ENCODE data around the gene MACROD2.
"Not testable (repeated sequence)": the region's sequence is repeated elsewhere in the genome, so short reads cannot be mapped to it uniquely, and the experiment has no call there.

MACROD2 gene

GRCh38 chr20:15967334-15967733, 1972.0 kb downstream of the MACROD2 start:
- Mint-ChIP-seq H3K36me3 (ENCODE audit: low read depth) (peaks cover 7% of the 10 kb centered on the region), H3K4me1 (ENCODE audit: low read depth) (no peaks in the 10 kb centered on the region), H3K27ac (no peak overlapping the region), H3K27me3 (no peaks in the 10 kb centered on the region), H3K9me3 (peaks cover 23% of the 10 kb centered on the region), H3K4me3 (no peak overlapping the region)

DNA sequence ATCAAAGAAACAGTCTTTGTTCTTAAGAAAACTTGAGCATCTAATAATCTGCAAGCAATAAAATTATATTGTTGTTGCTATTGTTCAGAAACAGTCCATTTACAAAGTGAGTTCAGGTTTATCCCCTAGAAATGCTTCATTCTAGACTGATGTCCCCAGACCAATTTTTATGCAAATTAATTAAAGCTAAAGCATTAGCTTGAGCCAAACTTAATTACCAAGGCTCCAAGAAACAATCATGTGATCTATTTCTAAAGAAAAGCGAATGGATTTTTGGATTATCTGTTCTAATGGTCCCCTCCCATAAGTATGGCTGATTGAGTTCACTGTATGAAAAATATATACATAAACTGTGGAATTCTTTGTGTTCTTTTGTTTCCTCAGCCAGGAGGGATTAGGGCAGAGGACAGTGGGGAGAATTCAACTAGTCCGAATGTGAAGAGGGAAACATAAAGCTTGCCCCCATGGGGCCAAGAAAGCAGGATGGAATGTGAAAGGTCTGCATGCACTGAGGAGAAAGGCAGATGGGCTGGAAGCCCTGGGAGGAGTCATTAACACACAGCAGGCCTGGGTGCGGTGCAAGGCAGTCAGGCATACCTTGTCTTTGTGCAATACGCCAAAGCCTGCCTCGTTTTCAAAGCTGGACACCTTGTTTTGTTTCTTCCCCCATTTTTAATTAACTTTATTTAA, 1980.9 kb downstream of the MACROD2 start:
- Mint-ChIP-seq H3K9me3 (peaks cover 20% of the 10 kb centered on the region), H3K4me1 (ENCODE audit: low read depth) (no peaks in the 10 kb centered on the region), H3K36me3 (ENCODE audit: low read depth) (peaks cover 4% of the 10 kb centered on the region), H3K27ac (no peak overlapping the region), H3K4me3 (no peak overlapping the region), H3K27me3 (no peaks in the 10 kb centered on the region)

- H3K27me3 Mint-ChIP-seq, result no peaks in the 10 kb centered on the region
- H3K36me3 Mint-ChIP-seq (ENCODE audit: low read depth), result no peaks in the 10 kb centered on the region
- no peak overlapping the region for H3K4me3 Mint-ChIP-seq
- H3K4me1 Mint-ChIP-seq (ENCODE audit: low read depth), result no peaks in the 10 kb centered on the region
- peaks cover 12% of the 10 kb centered on the region for H3K9me3 Mint-ChIP-seq
- H3K27ac Mint-ChIP-seq, result no peak overlapping the region
Measured at GRCh38 chr20:15977026-15977425, 1981.7 kb downstream of the MACROD2 start.

- Mint-ChIP-seq H3K36me3 (ENCODE audit: low read depth) (no peaks in the 10 kb centered on the region), H3K9me3 (peaks cover 8% of the 10 kb centered on the region), H3K27me3 (no peaks in the 10 kb centered on the region), H3K4me3 (no peak overlapping the region), H3K27ac (no peak overlapping the region), H3K4me1 (ENCODE audit: low read depth) (no peaks in the 10 kb centered on the region)
Measured at GRCh38 chr20:15977758-15978157, 1982.4 kb downstream of the MACROD2 start.

GRCh38 chr20:15985494-15986368, 1990.4 kb downstream of the MACROD2 start:
- H3K9me3 Mint-ChIP-seq; H3K4me1 Mint-ChIP-seq (ENCODE audit: low read depth); H3K27me3 Mint-ChIP-seq; H3K36me3 Mint-ChIP-seq (ENCODE audit: low read depth); H3K27ac Mint-ChIP-seq: not testable (repeated sequence)
- H3K4me3 Mint-ChIP-seq, result peak overlapping the region; percentile 14

- Mint-ChIP-seq H3K4me3 (peak overlapping the region; percentile 30), H3K4me1 (ENCODE audit: low read depth) (peaks cover 8% of the 10 kb centered on the region), H3K36me3 (ENCODE audit: low read depth) (no peaks in the 10 kb centered on the region)
Measured at GRCh38 chr20:15986690-15987089, 1991.4 kb downstream of the MACROD2 start.

GRCh38 chr20:15991279-15991678, 1996.0 kb downstream of the MACROD2 start:
- H3K27me3 Mint-ChIP-seq, result no peaks in the 10 kb centered on the region
- H3K4me1 Mint-ChIP-seq (ENCODE audit: low read depth), result peaks cover 4% of the 10 kb centered on the region
- no peak overlapping the region for H3K27ac Mint-ChIP-seq
- peaks cover 17% of the 10 kb centered on the region for H3K9me3 Mint-ChIP-seq
- no peak overlapping the region for H3K4me3 Mint-ChIP-seq
- H3K36me3 Mint-ChIP-seq (ENCODE audit: low read depth), result peaks cover 6% of the 10 kb centered on the region

More at GRCh38 chr20:15986690-15987089, 1991.4 kb downstream of the MACROD2 start:
- Mint-ChIP-seq H3K9me3 (peaks cover 3% of the 10 kb centered on the region), H3K27me3 (no peaks in the 10 kb centered on the region), H3K27ac (no peak overlapping the region)

- no peaks in the 10 kb centered on the region for H3K4me1 Mint-ChIP-seq (ENCODE audit: low read depth)
- no peak overlapping the region for H3K4me3 Mint-ChIP-seq
- H3K27me3 Mint-ChIP-seq, result no peaks in the 10 kb centered on the region
- H3K36me3 Mint-ChIP-seq (ENCODE audit: low read depth), result peaks cover 6% of the 10 kb centered on the region
- no peak overlapping the region for H3K27ac Mint-ChIP-seq
- H3K9me3 Mint-ChIP-seq, result peaks cover 21% of the 10 kb centered on the region
Measured at GRCh38 chr20:15992564-15992963, 1997.2 kb downstream of the MACROD2 start.

- H3K27me3 Mint-ChIP-seq, result no peaks in the 10 kb centered on the region
- H3K4me1 Mint-ChIP-seq (ENCODE audit: low read depth), result no peaks in the 10 kb centered on the region
- H3K4me3 Mint-ChIP-seq, result no peak overlapping the region
- H3K27ac Mint-ChIP-seq, result no peak overlapping the region
- peaks cover 12% of the 10 kb centered on the region for H3K36me3 Mint-ChIP-seq (ENCODE audit: low read depth)
- H3K9me3 Mint-ChIP-seq, result peaks cover 32% of the 10 kb centered on the region
Measured at GRCh38 chr20:16000112-16000511, 2004.8 kb downstream of the MACROD2 start.

DNA sequence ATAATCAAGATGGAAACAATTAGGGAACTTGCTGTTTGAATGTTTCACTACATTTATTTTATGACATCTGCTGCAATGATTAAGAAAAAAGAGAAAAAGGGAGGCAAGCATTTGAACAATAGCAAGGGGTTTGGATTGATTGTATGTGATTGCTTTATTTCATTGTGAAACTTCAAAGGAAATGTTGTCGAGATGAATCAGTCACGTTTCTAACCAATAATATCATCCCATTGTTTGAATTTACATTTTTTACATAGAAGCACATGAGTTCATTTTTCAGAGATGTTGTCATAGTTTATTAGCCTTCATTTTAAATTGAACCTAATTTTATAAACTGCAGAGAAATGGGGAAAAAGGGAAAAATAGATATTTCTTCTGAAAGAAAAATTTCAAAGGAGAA, 2006.0 kb downstream of the MACROD2 start:
- Mint-ChIP-seq H3K27me3 (no peaks in the 10 kb centered on the region), H3K36me3 (ENCODE audit: low read depth) (peaks cover 6% of the 10 kb centered on the region), H3K27ac (no peak overlapping the region), H3K4me1 (ENCODE audit: low read depth) (no peaks in the 10 kb centered on the region), H3K4me3 (no peak overlapping the region), H3K9me3 (peaks cover 27% of the 10 kb centered on the region)

DNA sequence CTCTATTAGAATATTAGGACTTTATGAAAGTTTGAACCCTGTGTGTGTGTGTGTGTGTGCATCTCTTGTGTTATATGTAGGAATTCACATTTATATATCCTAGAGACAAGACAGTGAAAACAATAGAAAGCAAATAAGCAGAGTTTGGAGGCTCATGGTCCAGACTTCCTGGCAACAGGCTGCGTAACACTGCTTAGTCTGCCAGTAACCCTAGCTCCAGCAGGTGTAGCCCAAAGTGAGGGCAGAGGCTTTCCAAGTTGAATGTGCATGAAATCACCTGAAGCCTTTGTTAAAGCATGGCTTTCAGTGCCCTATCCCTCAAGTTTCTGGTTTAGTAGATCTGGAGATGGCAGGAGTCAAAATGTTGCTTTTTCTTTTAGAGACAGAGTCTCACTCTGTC, 2008.0 kb downstream of the MACROD2 start:
- Mint-ChIP-seq H3K36me3 (ENCODE audit: low read depth) (peaks cover 6% of the 10 kb centered on the region), H3K27ac (no peak overlapping the region), H3K4me3 (no peak overlapping the region), H3K9me3 (peaks cover 15% of the 10 kb centered on the region), H3K27me3 (no peaks in the 10 kb centered on the region), H3K4me1 (ENCODE audit: low read depth) (no peaks in the 10 kb centered on the region)

GRCh38 chr20:16004108-16004854, 2009.0 kb downstream of the MACROD2 start:
- H3K9me3 Mint-ChIP-seq, result peaks cover 12% of the 10 kb centered on the region
- no peaks in the 10 kb centered on the region for H3K4me1 Mint-ChIP-seq (ENCODE audit: low read depth)
- H3K4me3 Mint-ChIP-seq, result no peak overlapping the region
- H3K36me3 Mint-ChIP-seq (ENCODE audit: low read depth), result peaks cover 4% of the 10 kb centered on the region
- no peaks in the 10 kb centered on the region for H3K27me3 Mint-ChIP-seq
- H3K27ac Mint-ChIP-seq, result no peak overlapping the region

GRCh38 chr20:16005021-16005914, 2010.0 kb downstream of the MACROD2 start:
- Mint-ChIP-seq H3K4me3 (no peak overlapping the region), H3K27ac (no peak overlapping the region), H3K36me3 (ENCODE audit: low read depth) (no peaks in the 10 kb centered on the region), H3K4me1 (ENCODE audit: low read depth) (no peaks in the 10 kb centered on the region), H3K9me3 (peaks cover 4% of the 10 kb centered on the region), H3K27me3 (no peaks in the 10 kb centered on the region)

- no peak overlapping the region for H3K4me3 Mint-ChIP-seq
- H3K36me3 Mint-ChIP-seq (ENCODE audit: low read depth), result no peaks in the 10 kb centered on the region
- peaks cover 4% of the 10 kb centered on the region for H3K9me3 Mint-ChIP-seq
- no peak overlapping the region for H3K27ac Mint-ChIP-seq
- H3K4me1 Mint-ChIP-seq (ENCODE audit: low read depth), result no peaks in the 10 kb centered on the region
- no peaks in the 10 kb centered on the region for H3K27me3 Mint-ChIP-seq
Measured at GRCh38 chr20:16005915-16006493, 2010.7 kb downstream of the MACROD2 start.
